Thoracic aorta (tissue), 2 donors: Measurements from ENCODE around the gene HSF5. TPM values are rescaled to one million over a fixed set of nuclear protein-coding genes. Genes with fewer than 3 reads are reported as not detected.
A peak's percentile ranks its signal among the peaks of the same experiment; 100 is the strongest.

Source experiments
- ATAC-seq: fragments of 150-250 bp; one replicate; pipeline ENCODE4 v1.8.0; 2017; ENCODE audit warnings: low read depth; ENCODE audit not compliant: insufficient number of reproducible peaks, low FRiP score
- DNase-seq: peaks from one replicate; pipeline ENCODE4 v3.0.0-alpha.2; 2020; ENCODE audit warnings: low spot score
- H3K27ac ChIP-seq, 2 donors: fragments of 200-600 bp; sonication (generic); 1 replicate in 1 of 2; 2 replicates in 1 of 2; pipeline ENCODE4 v1.5.1; 2016; ENCODE audit warnings: mild to moderate bottlenecking in 2 of 2, moderate library complexity in 2 of 2
- H3K27me3 ChIP-seq: fragments of 200-600 bp; sonication (generic); replicated peaks from 2 replicates; pipeline ENCODE4 v1.6.0; 2016; ENCODE audit warnings: mild to moderate bottlenecking; ENCODE audit not compliant: insufficient read depth
- H3K36me3 ChIP-seq: fragments of 200-600 bp; sonication (generic); one replicate; pipeline ENCODE4 v1.5.1; 2016
- H3K4me1 ChIP-seq, 2 donors: fragments of 200-600 bp; sonication (generic); 1 replicate in 1 of 2; 2 replicates in 1 of 2; pipeline versions ENCODE4 v1.5.1 to v1.6.0; 2016; ENCODE audit warnings: low read depth in 2 of 2, mild to moderate bottlenecking in 1 of 2; ENCODE audit not compliant: control insufficient read depth in 1 of 2
- H3K4me3 ChIP-seq: fragments of 200-600 bp; sonication (generic); 2 replicates; pipeline ENCODE4 v1.5.1; 2016; ENCODE audit warnings: mild to moderate bottlenecking
- H3K9me3 ChIP-seq: fragments of 200-600 bp; sonication (generic); 2 replicates; pipeline ENCODE4 v1.5.1; 2016
- total RNA-seq, 2 donors: library from RNA; depleted of rRNA; stranded (reverse); fragments of >200 nt; gene quantifications; one replicate each; pipeline versions ENCODE4 v1.1.0 to v1.2.3, GENCODE V29; 2016
- TF ChIP-seq, protein P1 (sequence below): fragments of 200-600 bp; sonication (generic); IDR thresholded peaks from one replicate; pipeline ENCODE4 v1.5.1; 2019; ENCODE audit warnings: antibody characterized with exemption

HSF5 gene
- total RNA-seq, 2 donors from 2014 or later: 0.14 TPM; not detected in 1

- ATAC-seq: no peak
- Histone ChIP-seq H3K27me3 (no peaks in the 10 kb centered on the region), H3K9me3 (no peaks in the 10 kb centered on the region), H3K4me1 (peaks cover 16 to 57% of the 10 kb centered on the region in 2 donors), H3K36me3 (no peaks in the 10 kb centered on the region), H3K27ac (peak overlapping the region; percentile 58 to 75), H3K4me3 (peak overlapping the region; percentile 80)
- no peak for DNase-seq
- TF ChIP-seq, protein P1, sequence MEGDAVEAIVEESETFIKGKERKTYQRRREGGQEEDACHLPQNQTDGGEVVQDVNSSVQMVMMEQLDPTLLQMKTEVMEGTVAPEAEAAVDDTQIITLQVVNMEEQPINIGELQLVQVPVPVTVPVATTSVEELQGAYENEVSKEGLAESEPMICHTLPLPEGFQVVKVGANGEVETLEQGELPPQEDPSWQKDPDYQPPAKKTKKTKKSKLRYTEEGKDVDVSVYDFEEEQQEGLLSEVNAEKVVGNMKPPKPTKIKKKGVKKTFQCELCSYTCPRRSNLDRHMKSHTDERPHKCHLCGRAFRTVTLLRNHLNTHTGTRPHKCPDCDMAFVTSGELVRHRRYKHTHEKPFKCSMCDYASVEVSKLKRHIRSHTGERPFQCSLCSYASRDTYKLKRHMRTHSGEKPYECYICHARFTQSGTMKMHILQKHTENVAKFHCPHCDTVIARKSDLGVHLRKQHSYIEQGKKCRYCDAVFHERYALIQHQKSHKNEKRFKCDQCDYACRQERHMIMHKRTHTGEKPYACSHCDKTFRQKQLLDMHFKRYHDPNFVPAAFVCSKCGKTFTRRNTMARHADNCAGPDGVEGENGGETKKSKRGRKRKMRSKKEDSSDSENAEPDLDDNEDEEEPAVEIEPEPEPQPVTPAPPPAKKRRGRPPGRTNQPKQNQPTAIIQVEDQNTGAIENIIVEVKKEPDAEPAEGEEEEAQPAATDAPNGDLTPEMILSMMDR: no peak
These were observed 42.4 kb upstream of the HSF5 start for GRCh38 chr17:58530655-58531054.

DNA sequence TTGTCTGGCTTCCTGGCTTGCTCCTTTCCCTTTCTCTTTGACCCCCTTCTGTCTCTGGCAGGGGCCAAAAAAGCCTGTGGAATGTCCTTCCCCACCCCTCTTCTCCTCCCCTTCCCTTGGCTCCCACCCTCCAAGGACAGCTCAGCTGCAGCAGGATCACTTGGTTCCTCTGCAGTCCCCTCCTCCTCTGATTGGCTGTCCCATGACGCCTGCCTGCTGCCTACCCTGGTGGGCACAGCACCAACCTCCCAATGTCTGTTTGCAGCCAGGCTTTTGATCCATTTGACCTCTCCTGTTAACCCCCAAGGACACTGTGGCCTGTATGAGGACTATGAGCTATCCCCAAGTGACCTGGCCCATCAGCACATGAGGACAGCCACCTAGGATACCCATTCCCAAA is 41.1 kb upstream of the HSF5 start:
- Histone ChIP-seq H3K27me3 (no peaks in the 10 kb centered on the region), H3K9me3 (no peaks in the 10 kb centered on the region), H3K4me1 (peaks cover 19 to 70% of the 10 kb centered on the region in 2 donors), H3K4me3 (no peak overlapping the region), H3K36me3 (no peaks in the 10 kb centered on the region), H3K27ac (peak overlapping the region in 1 of 2 donors; percentile 86)
- ATAC-seq: no peak
- DNase-seq: no peak
- TF ChIP-seq, protein P1: no peak

- TF ChIP-seq, protein P1: no peak
- H3K36me3 ChIP-seq: no peaks in the 10 kb centered on the region
- no peak for DNase-seq
- H3K4me3 ChIP-seq: no peak overlapping the region
- peak overlapping the region in 1 of 2 donors; percentile 86 for H3K27ac ChIP-seq
- peaks cover 19 to 70% of the 10 kb centered on the region in 2 donors for H3K4me1 ChIP-seq
- ATAC-seq: no peak
- no peaks in the 10 kb centered on the region for H3K27me3 ChIP-seq
- no peaks in the 10 kb centered on the region for H3K9me3 ChIP-seq
These were observed 40.2 kb upstream of the HSF5 start for GRCh38 chr17:58528443-58528842.

- Histone ChIP-seq H3K4me3 (no peak overlapping the region), H3K27ac (peak overlapping the region; percentile 7 to 86), H3K36me3 (no peaks in the 10 kb centered on the region), H3K9me3 (no peaks in the 10 kb centered on the region), H3K27me3 (no peaks in the 10 kb centered on the region), H3K4me1 (peaks cover 19 to 70% of the 10 kb centered on the region in 2 donors)
- no peak for ATAC-seq
- DNase-seq: no peak
- TF ChIP-seq, protein P1: no peak
These were observed 39.7 kb upstream of the HSF5 start for GRCh38 chr17:58527949-58528348.

- Histone ChIP-seq H3K36me3 (no peaks in the 10 kb centered on the region), H3K27ac (peak overlapping the region; percentile 63 to 86)
These were observed 39.1 kb upstream of the HSF5 start for GRCh38 chr17:58527306-58527705.

More at GRCh38 chr17:58527306-58527705, 39.1 kb upstream of the HSF5 start:
- no peaks in the 10 kb centered on the region for H3K9me3 ChIP-seq
- H3K27me3 ChIP-seq: no peaks in the 10 kb centered on the region
- no peak overlapping the region for H3K4me3 ChIP-seq
- H3K4me1 ChIP-seq: peaks cover 19 to 67% of the 10 kb centered on the region in 2 donors
- TF ChIP-seq, protein P1: no peak
- DNase-seq (no peak), ATAC-seq (no peak)
